HG03103 (cell line): Measurements from ENCODE around the gene OOSP4A.
"Not testable (repeated sequence)": the region's sequence is repeated elsewhere in the genome, so short reads cannot be mapped to it uniquely, and the experiment has no call there.

Experiments
- ATAC-seq: cut with Tn5 transposase; IDR thresholded peaks from one replicate; pipeline ENCODE4 v1.9.1; 2021; ENCODE audit warnings: low read depth; ENCODE audit not compliant: unreplicated experiment

The OOSP4A gene

GRCh38 chr11:59973097-59973496, 9.3 kb downstream of the OOSP4A start:
- no peak for ATAC-seq

- ATAC-seq = no peak
Measured at GRCh38 chr11:59981106-59981770, 17.4 kb downstream of the OOSP4A start.

DNA sequence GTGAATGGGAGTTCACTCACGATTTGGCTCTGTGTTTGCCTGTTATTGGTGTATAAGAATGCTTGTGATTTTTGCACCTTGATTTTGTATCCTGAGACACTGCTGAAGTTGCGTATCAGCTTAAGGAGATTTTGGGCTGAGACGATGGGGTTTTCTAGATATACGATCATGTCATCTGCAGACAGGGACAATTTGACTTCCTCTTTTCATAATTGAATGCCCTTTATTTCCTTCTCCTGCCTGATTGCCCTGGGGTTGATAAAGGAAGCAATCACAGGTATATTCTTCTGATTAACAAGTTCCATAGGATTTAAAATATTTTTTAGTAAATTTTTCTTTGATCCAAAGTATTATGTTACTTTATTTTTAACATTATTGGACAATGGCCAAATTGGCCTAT, 18.2 kb downstream of the OOSP4A start:
- ATAC-seq = not testable (repeated sequence)

DNA sequence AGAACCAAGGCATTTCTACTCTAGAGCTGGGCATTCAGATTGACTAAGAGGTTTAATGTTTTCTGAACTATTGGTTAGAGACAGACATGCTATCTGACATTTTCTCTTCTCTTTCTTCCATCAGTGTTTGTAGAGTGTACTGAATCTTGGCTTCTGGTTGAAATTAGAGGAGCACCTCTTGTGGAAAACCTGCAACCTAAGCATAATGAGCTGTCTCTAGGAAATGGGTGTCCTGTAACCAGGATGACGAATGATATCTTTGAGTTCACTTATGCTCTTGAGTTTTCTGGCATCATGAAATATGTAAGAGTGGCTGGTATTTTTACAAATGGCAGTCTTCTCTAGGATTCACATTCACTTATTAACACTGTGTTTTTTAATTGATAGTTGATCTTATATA, 19.4 kb downstream of the OOSP4A start:
- no peak for ATAC-seq

DNA sequence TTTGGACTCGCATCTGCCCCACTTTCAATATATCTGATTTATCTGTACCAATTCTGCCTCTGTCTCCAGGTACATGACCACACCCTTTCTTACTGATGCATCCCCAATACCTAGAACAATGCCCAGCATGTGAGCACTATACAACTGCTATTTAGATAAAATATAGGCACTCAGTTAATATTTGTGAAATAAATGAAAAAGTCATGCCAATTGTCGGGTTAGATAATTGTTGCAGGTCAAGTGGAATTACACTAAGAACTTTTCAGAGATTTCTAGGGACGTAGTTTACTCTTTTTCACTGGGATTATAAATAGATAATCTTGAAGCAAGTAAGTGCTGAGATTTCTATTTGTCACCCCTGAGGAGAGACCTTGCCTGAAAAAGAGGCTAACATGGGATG, 20.5 kb downstream of the OOSP4A start:
- ATAC-seq = no peak

DNA sequence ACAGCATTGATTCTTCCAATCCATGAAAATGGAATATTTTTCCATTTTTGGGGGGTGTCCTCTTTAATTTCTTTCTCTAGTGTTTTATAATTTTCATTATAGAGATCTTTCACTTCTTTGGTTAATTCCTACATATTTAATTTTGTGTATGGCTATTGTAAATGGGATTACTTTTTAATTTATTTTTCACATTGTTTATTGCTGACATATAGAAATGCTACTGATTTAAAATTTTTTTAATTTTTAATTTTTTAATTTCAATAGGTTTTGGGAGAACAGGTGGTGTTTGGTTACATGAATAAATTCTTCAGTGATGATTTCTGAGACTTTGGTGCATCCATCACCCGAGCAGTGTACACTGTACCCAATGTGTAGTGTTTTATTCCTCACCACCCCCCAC, 26.6 kb downstream of the OOSP4A start:
- ATAC-seq = no peak

DNA sequence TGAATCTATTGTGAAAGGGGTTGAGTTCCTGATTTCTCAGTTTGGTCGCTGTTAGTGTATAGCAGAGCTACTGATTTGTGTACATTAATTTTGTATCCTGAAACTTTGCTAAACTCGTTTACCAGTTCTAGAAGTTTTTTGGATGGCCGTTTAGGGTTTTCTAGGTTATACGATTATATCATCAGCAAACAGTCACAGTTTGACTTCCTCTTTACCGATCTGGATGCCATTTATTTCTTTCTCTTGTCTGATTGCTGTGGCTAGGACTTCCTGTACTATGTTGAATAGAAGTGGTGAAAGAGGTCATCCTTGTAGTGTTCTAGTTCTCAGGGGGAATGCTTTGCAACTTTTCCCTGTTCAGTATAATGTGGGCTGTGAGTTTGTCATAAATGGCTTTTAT, 28.6 kb downstream of the OOSP4A start:
- ATAC-seq = no peak

DNA sequence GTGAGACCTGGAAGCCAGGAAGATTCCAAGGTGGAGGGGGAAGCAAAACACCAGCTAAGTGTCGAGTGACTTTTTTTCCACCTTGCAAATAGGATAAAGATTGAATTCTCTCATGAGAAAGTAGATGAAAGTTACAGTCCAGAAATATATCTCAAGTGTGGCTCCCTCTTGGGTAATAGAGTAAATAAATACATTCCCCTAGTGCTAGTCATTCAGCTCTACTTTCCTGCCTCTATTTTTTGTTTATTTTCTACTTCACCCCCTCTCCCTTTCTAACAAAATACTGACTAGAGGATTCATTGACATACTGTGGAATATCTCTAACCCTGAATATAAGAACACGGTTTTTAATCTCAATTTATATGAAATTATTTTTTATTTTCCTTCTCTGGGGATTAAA, 34.0 kb downstream of the OOSP4A start:
- ATAC-seq = no peak

GRCh38 chr11:59999691-60000090, 35.9 kb downstream of the OOSP4A start:
- ATAC-seq = no peak

DNA sequence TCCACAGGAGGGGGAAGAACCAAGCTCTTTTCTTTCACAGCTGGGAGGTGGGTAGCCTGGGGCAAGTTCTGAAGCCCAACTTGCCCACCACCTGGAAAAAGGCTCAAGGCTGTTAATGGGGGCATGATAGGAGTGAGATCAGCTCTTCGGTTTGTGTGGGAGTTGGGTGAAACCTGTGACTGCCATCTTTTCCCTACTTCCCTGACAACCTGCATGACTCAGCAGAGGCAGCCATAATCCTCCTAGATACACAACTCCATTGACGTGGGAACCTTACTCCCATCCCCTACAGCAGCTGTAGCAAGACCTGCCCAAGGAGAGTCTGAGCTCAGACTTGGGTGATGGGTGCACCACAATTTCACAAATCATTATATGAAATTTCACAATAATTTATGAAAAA, 39.9 kb downstream of the OOSP4A start:
- no peak for ATAC-seq

- ATAC-seq = no peak
Measured at GRCh38 chr11:60005360-60005759, 41.5 kb downstream of the OOSP4A start.

DNA sequence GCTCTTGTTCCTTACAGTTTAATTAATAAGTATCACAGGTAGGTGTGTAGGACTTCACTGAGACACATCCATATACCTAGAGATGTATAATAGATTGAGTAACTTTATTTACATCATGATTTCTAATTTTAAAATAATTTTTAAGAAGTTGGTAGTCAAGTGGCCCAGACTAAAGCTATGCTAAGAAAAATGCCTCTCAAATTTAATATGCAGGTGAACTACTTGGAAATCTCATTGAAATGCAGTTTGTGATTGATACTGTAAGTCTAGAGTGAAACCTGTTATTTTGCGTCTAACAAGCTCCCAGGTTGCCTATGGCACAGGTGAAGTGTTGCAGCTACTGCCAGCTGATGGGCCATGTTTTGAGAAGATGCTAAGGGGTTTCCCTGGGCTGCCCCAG, 53.0 kb downstream of the OOSP4A start, which contains the start of gene OOSP4B:
OOSP4B (plus strand) TSS at position 301 of the 400 bp plus-strand sequence.
- ATAC-seq = no peak

DNA sequence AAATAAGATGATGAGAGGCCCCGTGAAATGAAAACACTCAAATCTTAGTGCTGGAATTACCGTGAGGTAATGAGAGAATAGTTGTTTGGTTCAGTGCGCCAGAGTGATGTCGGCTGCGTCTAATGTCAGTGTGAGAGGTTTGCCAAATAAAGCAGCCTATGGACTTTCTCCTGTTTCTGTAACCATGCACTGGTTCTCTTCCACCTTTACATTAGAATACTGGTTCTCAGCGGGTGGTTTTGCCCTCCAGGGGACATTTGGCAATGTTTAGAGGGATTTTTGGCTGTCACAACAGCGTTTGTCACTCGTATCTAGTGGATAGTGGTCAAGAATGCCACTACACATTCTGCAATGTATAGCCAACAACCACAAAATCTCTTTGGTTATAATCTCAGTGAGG, 54.2 kb downstream of the OOSP4A start:
- no peak for ATAC-seq
